Vagina (tissue), 2 donors: ENCODE data around the gene LILRB2.

ENCODE experiments used
- CTCF ChIP-seq, 3 experiments: fragments of 450-650 bp in 2 of 3; fragments of 200-600 bp in 1 of 3; sonication (generic) in 1 of 3; IDR thresholded peaks; one replicate each; pipeline ENCODE4 v1.5.1; 2017 to 2019; ENCODE audit warnings: antibody characterized with exemption in 3 of 3, mild to moderate bottlenecking in 2 of 3, moderate library complexity in 2 of 3
- POLR2A ChIP-seq, 2 donors: fragments of 450-650 bp; IDR thresholded peaks; one replicate each; pipeline ENCODE4 v1.6.1; 2017; ENCODE audit warnings: antibody characterized with exemption in 2 of 2, mild to moderate bottlenecking in 2 of 2, moderate library complexity in 2 of 2
- POLR2AphosphoS5 ChIP-seq, 2 donors: sonication (generic); formaldehyde crosslinking; IDR thresholded peaks; one replicate each; pipeline ENCODE4 v1.9.0; 2017; ENCODE audit warnings: antibody characterized with exemption in 2 of 2, mild to moderate bottlenecking in 2 of 2, low read depth in 1 of 2; ENCODE audit not compliant: insufficient read depth in 1 of 2

- no peak for TF ChIP-seq CTCF (IDR thresholded peaks at IDR 0.05)
- TF ChIP-seq POLR2AphosphoS5 (IDR thresholded peaks at IDR 0.05; ENCODE audit: insufficient read depth in 1 of 2, low read depth in 1 of 2), result no peak
- TF ChIP-seq POLR2A (IDR thresholded peaks at IDR 0.05), result no peak
Observed at GRCh38 chr19:54310543-54310942, 29.6 kb upstream of the LILRB2 start.
